Effector CD4-positive, alpha-beta T cell (primary cell): Measurements from ENCODE around the gene ASS1.

ENCODE experiments used
- DNase-seq: peaks from one replicate; pipeline ENCODE4 v3.0.0-alpha.2; 2020

Gene ASS1

DNA sequence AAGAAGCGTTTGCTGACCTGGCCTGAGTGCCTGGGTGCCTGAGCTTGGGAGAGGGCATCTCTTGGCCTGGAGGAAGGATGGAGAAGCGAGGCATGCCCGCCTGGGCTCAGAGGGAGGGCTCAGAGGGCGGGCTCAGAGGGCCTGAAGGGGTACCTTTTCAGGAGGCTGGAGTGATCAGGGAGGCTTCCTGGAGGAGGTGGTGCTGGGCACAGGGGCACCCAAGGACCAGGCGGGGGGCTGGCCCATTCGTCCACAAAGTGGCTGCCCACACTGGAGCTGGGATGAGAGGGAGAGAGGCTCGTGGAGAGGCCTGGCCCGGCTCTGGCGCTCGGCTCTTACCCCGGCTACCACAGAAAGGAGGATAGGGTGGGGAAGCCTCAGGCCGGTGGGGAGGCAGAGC is 32.8 kb downstream of the ASS1 start:
- DNase-seq = no peak

DNA sequence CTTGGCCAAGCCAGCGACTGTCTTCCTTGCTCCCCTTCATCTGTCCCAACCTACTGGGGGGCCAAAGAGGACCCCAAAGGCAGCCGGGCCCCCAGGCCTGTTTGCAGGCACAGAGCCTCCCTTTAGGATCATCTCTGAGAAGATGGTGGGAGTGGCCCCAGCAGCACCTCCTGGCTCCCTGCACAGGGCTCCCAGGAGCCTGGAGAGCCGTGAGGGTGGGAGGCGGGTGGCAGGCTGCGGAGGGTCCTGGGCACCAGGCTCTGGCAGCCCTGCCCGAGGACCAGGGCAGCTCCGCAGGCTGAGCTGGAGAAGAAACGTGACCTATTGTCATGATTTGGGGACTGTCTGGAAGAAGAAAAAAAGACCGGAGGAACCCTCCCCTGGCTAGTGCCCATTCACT is 33.4 kb downstream of the ASS1 start:
- DNase-seq = no peak

DNA sequence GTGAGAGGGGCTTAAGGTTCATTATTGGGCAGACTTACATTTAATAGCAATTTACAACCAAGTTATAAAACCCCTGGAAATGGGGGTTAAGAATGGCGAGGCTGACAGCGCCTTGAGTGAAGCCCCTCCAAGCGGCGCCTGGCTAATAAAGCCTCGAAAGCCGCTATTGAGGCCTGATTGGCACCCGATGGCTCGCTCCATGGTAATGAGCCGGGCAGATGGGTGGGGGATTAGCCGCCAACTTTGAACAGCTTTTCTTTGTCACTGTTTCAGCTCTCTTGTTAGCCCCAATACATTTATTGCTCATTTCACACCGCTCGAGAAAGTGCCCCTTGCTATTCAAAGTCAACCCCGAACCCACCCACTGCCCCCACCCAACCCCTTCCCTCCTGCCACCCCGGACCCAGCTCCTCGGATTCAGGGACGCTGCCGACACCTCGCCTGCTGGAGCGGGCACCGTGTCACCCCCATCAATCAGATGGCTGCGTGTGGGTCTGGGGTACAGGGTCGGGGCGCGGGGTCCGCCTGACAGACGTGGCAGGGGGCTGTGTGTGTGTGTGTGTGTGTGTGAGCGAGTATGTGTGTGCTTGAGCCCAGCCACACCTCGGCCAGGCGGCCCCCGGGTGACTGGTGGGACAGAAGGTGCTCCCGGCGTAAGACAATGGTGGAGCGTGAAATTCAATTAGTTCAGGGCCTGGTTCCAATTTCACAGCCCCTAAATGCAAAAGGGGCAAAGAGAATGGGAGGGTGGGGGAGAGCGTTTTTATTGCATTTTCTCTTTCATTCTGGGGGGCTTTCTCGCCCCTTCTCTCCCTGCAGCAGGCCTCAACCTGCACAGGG is 34.2 kb downstream of the ASS1 start:
- DNase-seq = no peak

- DNase-seq = no peak
These were observed 34.8 kb downstream of the ASS1 start for GRCh38 chr9:130479587-130479986.

DNA sequence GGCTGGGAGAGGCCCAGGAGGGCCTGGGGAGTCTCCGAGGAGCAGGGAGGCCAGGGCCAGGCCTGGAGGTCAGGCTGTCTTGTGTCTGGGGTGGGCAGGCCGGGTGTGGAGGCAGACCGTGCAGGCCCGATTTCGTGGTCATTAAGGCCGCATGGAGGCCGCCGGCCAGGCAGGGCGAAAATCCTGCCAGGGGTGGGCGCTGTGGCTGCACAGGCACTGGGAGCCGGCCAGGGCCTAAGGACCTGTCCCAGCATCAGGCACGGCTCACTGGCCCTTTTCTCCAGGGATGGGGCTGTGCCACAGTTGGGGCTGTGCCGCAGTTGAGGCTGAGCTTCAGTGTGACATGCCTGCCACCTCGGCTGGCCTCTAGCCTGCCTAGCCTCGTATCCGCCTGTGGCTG is 35.9 kb downstream of the ASS1 start:
- DNase-seq = no peak

GRCh38 chr9:130482463-130482862 is 37.7 kb downstream of the ASS1 start:
- no peak for DNase-seq

DNA sequence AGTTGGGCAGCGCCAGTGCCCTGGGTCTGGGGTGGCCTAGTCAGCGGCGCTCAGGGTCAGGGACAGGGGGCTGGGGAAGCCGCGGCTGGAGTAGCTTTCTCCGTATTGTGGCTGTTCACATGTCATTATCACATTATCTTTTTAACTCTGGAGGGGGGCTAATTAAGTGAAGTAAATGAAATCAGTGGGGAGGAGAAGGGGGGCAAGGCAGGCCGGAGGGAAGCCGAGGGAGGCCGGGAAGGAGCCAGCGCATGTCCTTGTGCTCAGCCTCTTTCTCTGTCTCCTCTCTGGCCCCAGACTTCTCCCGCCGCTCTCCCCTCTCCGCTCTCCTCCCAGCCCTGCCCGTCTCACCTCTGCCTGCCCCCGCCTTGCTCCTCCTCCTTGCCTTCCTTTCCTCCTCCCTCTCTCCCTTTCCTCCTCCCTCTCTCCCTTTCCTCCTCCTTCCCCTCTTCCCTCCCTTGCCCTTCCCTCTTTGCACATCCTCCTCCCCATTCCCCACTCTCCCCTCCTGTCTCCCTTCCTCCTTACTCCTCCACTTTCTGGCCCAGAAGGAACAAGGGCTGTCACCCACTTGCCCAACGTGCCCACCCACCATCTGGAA is 38.7 kb downstream of the ASS1 start:
- no peak for DNase-seq

- DNase-seq = no peak
These were observed 39.8 kb downstream of the ASS1 start for GRCh38 chr9:130484362-130485072.

GRCh38 chr9:130486103-130486502 is 41.3 kb downstream of the ASS1 start:
- no peak for DNase-seq

DNA sequence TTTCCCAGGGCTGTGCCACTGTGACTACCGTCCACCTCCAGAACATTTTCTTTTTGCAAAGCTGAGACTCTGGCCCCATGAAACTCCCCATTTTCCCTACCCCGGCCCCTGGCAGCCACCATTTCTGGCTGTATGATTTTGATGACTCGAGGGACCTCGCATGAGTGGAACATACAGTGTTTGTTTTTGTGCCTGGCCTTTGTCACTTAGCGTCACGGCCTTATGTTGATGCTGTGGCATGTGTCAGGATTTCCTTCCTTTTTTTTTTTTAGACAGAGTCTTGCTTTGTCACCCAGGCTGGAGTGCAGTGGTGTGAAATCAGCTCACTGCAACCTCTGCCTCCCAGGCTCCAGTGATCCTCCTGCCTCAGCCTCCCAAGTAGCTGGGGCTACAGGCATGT is 42.7 kb downstream of the ASS1 start:
- DNase-seq = no peak

DNA sequence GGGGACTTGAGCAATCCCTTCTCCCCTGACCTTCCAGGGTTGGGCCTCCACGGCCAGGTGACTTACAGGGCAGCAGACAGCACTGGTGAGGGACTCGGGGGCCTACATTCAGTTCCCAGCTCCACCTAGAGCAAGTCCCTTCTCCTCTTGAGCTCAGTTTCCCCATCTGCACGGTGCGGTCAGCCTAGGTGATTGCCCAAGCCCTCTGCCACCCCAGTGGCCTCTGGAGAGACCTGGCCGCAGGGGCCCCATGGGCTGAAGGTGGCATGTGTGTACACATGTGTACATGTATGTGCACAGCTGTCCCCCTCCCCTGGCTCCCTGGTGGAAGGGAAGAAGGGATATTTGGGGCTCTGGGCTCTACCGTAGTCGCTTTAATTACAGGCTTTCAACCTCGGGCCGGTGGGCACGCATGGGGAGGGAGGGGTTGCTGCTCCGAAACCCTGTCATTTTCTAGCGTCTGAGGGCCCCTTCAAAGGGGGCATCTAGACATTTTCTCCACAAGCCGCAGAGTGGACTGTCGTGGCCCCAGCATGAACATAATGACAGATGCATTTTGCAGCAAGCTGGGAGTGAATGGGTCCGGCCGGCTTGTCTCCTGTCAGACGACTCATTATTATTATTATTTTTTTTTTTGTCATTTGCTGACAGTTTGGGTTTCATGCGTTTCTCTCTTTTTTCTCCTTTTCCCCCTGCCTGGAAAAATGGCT is 44.0 kb downstream of the ASS1 start:
- DNase-seq = no peak

DNA sequence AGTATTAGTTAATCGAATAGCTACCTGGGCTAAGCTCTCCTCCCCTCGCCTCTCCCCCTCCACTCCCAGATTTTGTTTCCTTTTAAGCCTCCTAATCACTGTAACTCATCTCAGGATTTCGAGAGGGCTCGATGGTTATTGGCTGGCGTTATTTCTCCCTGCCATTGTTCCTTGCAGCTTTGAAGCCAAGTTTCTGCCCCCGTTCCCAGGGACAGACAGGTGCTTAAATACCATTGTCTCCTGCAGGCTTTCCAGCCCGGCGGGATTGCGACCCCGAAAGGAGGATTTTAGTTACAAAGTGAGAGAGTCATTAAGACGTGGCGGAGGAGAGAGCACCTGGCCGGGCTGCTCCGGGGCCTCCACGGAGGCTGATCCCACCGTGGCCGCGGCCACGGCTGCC is 46.2 kb downstream of the ASS1 start:
- DNase-seq = no peak

GRCh38 chr9:130491830-130492482 is 47.2 kb downstream of the ASS1 start:
- no peak for DNase-seq

DNA sequence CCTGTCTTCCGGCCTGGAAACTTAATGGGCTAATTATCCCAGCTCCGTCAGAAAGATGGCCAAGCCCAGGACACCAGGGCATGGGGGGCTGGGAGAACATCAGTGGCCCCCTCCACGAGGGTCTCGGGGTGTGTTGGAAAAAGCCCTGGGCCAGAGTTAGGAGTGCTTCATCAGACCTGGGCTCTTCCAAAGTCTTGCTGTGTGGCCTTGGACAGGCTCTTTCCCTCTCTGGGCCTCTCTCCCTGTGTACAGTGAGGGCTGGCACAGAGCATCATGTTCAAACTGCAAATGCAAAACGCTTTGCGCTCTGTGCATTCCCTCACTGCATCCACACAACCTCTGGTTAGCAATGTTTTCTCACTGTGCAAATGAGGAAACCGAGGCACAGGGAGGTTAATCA is 48.3 kb downstream of the ASS1 start:
- no peak for DNase-seq

- DNase-seq = no peak
These were observed 48.7 kb downstream of the ASS1 start for GRCh38 chr9:130493476-130493875.

GRCh38 chr9:130495067-130495466 is 50.3 kb downstream of the ASS1 start:
- DNase-seq = no peak

DNA sequence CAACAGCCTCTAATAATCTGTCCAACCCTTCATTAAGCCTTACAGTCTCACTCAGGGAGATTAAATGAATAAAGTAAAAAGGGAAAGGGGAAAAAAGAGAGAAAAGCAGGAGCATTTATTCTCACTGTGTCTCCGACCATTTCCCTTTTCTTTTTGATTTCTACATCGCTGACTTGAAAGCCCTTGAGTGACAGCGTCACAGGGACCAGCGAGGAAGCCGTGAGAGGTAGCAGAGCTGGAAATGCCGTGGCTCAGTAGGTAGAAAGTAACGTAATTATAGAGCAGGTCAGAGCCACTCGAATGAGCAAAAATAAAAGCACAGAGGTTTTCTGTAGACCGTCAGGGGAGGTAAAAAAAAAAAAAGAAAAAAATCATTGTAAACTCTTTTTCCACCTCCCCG is 52.4 kb downstream of the ASS1 start:
- DNase-seq = no peak

- no peak for DNase-seq
These were observed 53.6 kb downstream of the ASS1 start for GRCh38 chr9:130498298-130498917.

- no peak for DNase-seq
These were observed 54.3 kb downstream of the ASS1 start for GRCh38 chr9:130498918-130499698.

GRCh38 chr9:130499804-130500263 is 55.1 kb downstream of the ASS1 start:
- DNase-seq = no peak
